Activated naive CD8-positive, alpha-beta T cell treated with anti-CD3 and anti-CD28 coated beads, Interleukin-2, amount 10 ng/mL, durations not matched to agents 7 days and 5 days (primary cell): Measurements from ENCODE around the gene ZNF837. TPM values are rescaled to one million over a fixed set of nuclear protein-coding genes. Genes with fewer than 3 reads are reported as not detected.
"Not testable (repeated sequence)": the region's sequence is repeated elsewhere in the genome, so short reads cannot be mapped to it uniquely, and the experiment has no call there.

ENCODE experiments used
- ATAC-seq: fragments of 150-1000 bp; cut with Tn5 transposase; one replicate; pipeline ENCODE4 v1.10.0; 2021; ENCODE audit warnings: low read depth, moderate library complexity
- POLR2A ChIA-PET: fragments of 350-600 bp; sonication (Branson Sonifier 250); formaldehyde crosslinking; loops from one replicate; lab custom pipeline; 2021; ENCODE audit warnings: antibody characterized with exemption; lab: Charles Lee
- DNase-seq: peaks from one replicate; pipeline ENCODE4 v3.0.0; 2021
- H3K27ac Mint-ChIP-seq: one replicate; pipeline ENCODE4 v1.8.0; 2022; ENCODE audit warnings: mild to moderate bottlenecking, mixed read lengths
- H3K27me3 Mint-ChIP-seq: one replicate; pipeline ENCODE4 v1.8.0; 2022; ENCODE audit warnings: mild to moderate bottlenecking, moderate library complexity, mixed read lengths
- H3K36me3 Mint-ChIP-seq: one replicate; pipeline ENCODE4 v1.8.0; 2021; ENCODE audit warnings: mild to moderate bottlenecking, mixed read lengths
- H3K4me1 Mint-ChIP-seq: one replicate; pipeline ENCODE4 v1.8.0; 2021; ENCODE audit warnings: mixed read lengths
- H3K4me3 Mint-ChIP-seq: one replicate; pipeline ENCODE4 v1.8.0; 2022; ENCODE audit warnings: mild to moderate bottlenecking, moderate library complexity, mixed read lengths
- H3K9me3 Mint-ChIP-seq: one replicate; pipeline ENCODE4 v1.8.0; 2021; ENCODE audit warnings: mixed read lengths
- total RNA-seq, 2 experiments: library from RNA; stranded (reverse); gene quantifications; one replicate each; pipeline ENCODE4 v1.2.3, GENCODE V29; 2021

The ZNF837 gene
- total RNA-seq, 2 experiments from 2014 or later, result 2.9 to 3.5 TPM

GRCh38 chr19:58376724-58377123, 4.1 kb downstream of the ZNF837 start:
- H3K27me3 Mint-ChIP-seq, H3K4me3 Mint-ChIP-seq: not testable (repeated sequence)
- POLR2A ChIA-PET, result interaction anchor here (0.7 to 2.2 kb wide), 3 partner anchors 14 to 148 kb away, joined by 3 to 7 read pairs (median 3); partner anchors contain the start of gene ZNF497

GRCh38 chr19:58374200-58374599, 6.6 kb downstream of the ZNF837 start:
- DNase-seq, result no peak
- POLR2A ChIA-PET, result interaction anchor here (1.0 to 3.1 kb wide), 2 partner anchors 11 to 170 kb away, joined by 3 to 14 read pairs; partner anchors contain the start of genes TRIM28 and ZNF497
- no peaks in the 10 kb centered on the region for H3K36me3 Mint-ChIP-seq
- no peak overlapping the region for H3K4me3 Mint-ChIP-seq
- H3K4me1 Mint-ChIP-seq, result no peaks in the 10 kb centered on the region
- no peak overlapping the region for H3K27ac Mint-ChIP-seq
- no peaks in the 10 kb centered on the region for H3K9me3 Mint-ChIP-seq
- no peak for ATAC-seq
- H3K27me3 Mint-ChIP-seq, result no peaks in the 10 kb centered on the region

More at GRCh38 chr19:58376724-58377123, 4.1 kb downstream of the ZNF837 start:
- H3K9me3 Mint-ChIP-seq, H3K27ac Mint-ChIP-seq, H3K4me1 Mint-ChIP-seq, ATAC-seq, DNase-seq, H3K36me3 Mint-ChIP-seq: not testable (repeated sequence)

GRCh38 chr19:58372311-58373133, 8.3 kb downstream of the ZNF837 start:
- POLR2A ChIA-PET, result interaction anchor here (3.1 kb wide), 1 partner anchor 9 kb away, joined by 14 read pairs; the partner anchor contains the start of gene ZNF497
- H3K9me3 Mint-ChIP-seq, result no peaks in the 10 kb centered on the region

GRCh38 chr19:58368561-58369360, 12.1 kb downstream of the ZNF837 start:
- Mint-ChIP-seq H3K4me1 (peaks cover 1% of the 10 kb centered on the region), H3K36me3 (no peaks in the 10 kb centered on the region), H3K27ac (no peak overlapping the region), H3K9me3 (no peaks in the 10 kb centered on the region), H3K4me3 (no peak overlapping the region), H3K27me3 (no peaks in the 10 kb centered on the region)
- no peak for DNase-seq
- POLR2A ChIA-PET, result no interaction called here
- ATAC-seq, result no peak

More at GRCh38 chr19:58372311-58373133, 8.3 kb downstream of the ZNF837 start:
- H3K4me1 Mint-ChIP-seq, result no peaks in the 10 kb centered on the region
- H3K27me3 Mint-ChIP-seq, result no peaks in the 10 kb centered on the region
- no peaks in the 10 kb centered on the region for H3K36me3 Mint-ChIP-seq
- DNase-seq (no peak), ATAC-seq (no peak)
- H3K27ac Mint-ChIP-seq, result no peak overlapping the region
- H3K4me3 Mint-ChIP-seq, result no peak overlapping the region

GRCh38 chr19:58367698-58368454, 13.0 kb downstream of the ZNF837 start:
- Mint-ChIP-seq H3K9me3 (no peaks in the 10 kb centered on the region), H3K27me3 (no peaks in the 10 kb centered on the region), H3K27ac (no peak overlapping the region), H3K4me1 (peaks cover 2% of the 10 kb centered on the region), H3K4me3 (no peak overlapping the region), H3K36me3 (no peaks in the 10 kb centered on the region)
- DNase-seq, result no peak
- no peak for ATAC-seq
- POLR2A ChIA-PET, result no interaction called here

- Mint-ChIP-seq H3K4me3 (no peak overlapping the region), H3K27ac (no peak overlapping the region), H3K27me3 (no peaks in the 10 kb centered on the region), H3K36me3 (no peaks in the 10 kb centered on the region), H3K4me1 (peaks cover 7% of the 10 kb centered on the region), H3K9me3 (no peaks in the 10 kb centered on the region)
- ATAC-seq (no peak), DNase-seq (no peak)
- POLR2A ChIA-PET, result interaction anchor here (0.7 to 1.3 kb wide), 2 partner anchors 15 to 19 kb away, joined by 3 to 4 read pairs; partner anchors contain the start of gene ZNF837
These were observed 14.0 kb downstream of the ZNF837 start for GRCh38 chr19:58366585-58367430.

GRCh38 chr19:58364146-58364545, 16.7 kb downstream of the ZNF837 start:
- ATAC-seq, result no peak
- no peak overlapping the region for H3K27ac Mint-ChIP-seq
- no peak overlapping the region for H3K4me3 Mint-ChIP-seq
- no peaks in the 10 kb centered on the region for H3K36me3 Mint-ChIP-seq
- no peak for DNase-seq
- POLR2A ChIA-PET, result interaction anchor here (0.9 to 5.0 kb wide), 5 partner anchors 8 to 181 kb away, joined by 3 to 50 read pairs (median 14); partner anchors contain the start of gene ZNF837
- peaks cover 11% of the 10 kb centered on the region for H3K4me1 Mint-ChIP-seq
- H3K9me3 Mint-ChIP-seq, result no peaks in the 10 kb centered on the region
- H3K27me3 Mint-ChIP-seq, result no peaks in the 10 kb centered on the region

- Mint-ChIP-seq H3K4me1 (peaks cover 13% of the 10 kb centered on the region), H3K4me3 (peak within 1 kb of the TSS; percentile 94), H3K27ac (peak within 1 kb of the TSS; percentile 94), H3K9me3 (no peaks in the 10 kb centered on the region), H3K36me3 (no peaks in the 10 kb centered on the region), H3K27me3 (no peaks in the 10 kb centered on the region)
- DNase-seq (peak; percentile 98), ATAC-seq (peak; percentile 87)
- POLR2A ChIA-PET, result interaction anchor here (0.6 to 5.0 kb wide), 23 partner anchors 10 to 200 kb away, joined by 3 to 50 read pairs (median 4); partner anchors contain the start of genes RPS5, ZBTB45, ZNF274 and ZNF324B
These were observed 18.4 kb downstream of the ZNF837 start, which contains the start of gene ZNF497 for GRCh38 chr19:58362272-58362994. Gene ZNF497, minus strand, starts transcription at chr19:58362751. Its CDS starts 5,116 bp downstream, at chr19:58357635.

- POLR2A ChIA-PET, result interaction anchor here (0.8 to 5.0 kb wide), 16 partner anchors 10 to 200 kb away, joined by 3 to 50 read pairs (median 6); partner anchors contain the start of genes RPS5, ZBTB45, ZNF274 and ZNF324B
- Mint-ChIP-seq H3K9me3 (no peaks in the 10 kb centered on the region), H3K4me1 (peaks cover 13% of the 10 kb centered on the region), H3K27me3 (no peaks in the 10 kb centered on the region), H3K27ac (peak overlapping the region; percentile 94), H3K36me3 (no peaks in the 10 kb centered on the region), H3K4me3 (peak overlapping the region; percentile 94)
- peak; percentile 11 for ATAC-seq
- peak; percentile 69 for DNase-seq
These were observed 18.9 kb downstream of the ZNF837 start for GRCh38 chr19:58361900-58362271.

- ATAC-seq, result no peak
These were observed 23.2 kb downstream of the ZNF837 start for GRCh38 chr19:58357481-58358145.

More at GRCh38 chr19:58357481-58358145, 23.2 kb downstream of the ZNF837 start:
- no peak for DNase-seq
- POLR2A ChIA-PET, result interaction anchor here (0.5 to 1.9 kb wide), 7 partner anchors 10 to 514 kb away, joined by 3 to 29 read pairs (median 4); partner anchors contain the start of genes ZBTB45, ZNF446 and ZSCAN22
- H3K27me3 Mint-ChIP-seq, result no peaks in the 10 kb centered on the region
- H3K4me1 Mint-ChIP-seq, result peaks cover 20% of the 10 kb centered on the region
- peaks cover 4% of the 10 kb centered on the region for H3K36me3 Mint-ChIP-seq
- peak overlapping the region; percentile 16 for H3K27ac Mint-ChIP-seq
- H3K9me3 Mint-ChIP-seq, result no peaks in the 10 kb centered on the region
- peak overlapping the region; percentile 35 for H3K4me3 Mint-ChIP-seq
